ENCODE measurements around the gene AMMECR1L.
A peak's percentile ranks its signal among the peaks of the same experiment; 100 is the strongest.
"Not testable (repeated sequence)": the region's sequence is repeated elsewhere in the genome, so short reads cannot be mapped to it uniquely, and the experiment has no call there.

DNA sequence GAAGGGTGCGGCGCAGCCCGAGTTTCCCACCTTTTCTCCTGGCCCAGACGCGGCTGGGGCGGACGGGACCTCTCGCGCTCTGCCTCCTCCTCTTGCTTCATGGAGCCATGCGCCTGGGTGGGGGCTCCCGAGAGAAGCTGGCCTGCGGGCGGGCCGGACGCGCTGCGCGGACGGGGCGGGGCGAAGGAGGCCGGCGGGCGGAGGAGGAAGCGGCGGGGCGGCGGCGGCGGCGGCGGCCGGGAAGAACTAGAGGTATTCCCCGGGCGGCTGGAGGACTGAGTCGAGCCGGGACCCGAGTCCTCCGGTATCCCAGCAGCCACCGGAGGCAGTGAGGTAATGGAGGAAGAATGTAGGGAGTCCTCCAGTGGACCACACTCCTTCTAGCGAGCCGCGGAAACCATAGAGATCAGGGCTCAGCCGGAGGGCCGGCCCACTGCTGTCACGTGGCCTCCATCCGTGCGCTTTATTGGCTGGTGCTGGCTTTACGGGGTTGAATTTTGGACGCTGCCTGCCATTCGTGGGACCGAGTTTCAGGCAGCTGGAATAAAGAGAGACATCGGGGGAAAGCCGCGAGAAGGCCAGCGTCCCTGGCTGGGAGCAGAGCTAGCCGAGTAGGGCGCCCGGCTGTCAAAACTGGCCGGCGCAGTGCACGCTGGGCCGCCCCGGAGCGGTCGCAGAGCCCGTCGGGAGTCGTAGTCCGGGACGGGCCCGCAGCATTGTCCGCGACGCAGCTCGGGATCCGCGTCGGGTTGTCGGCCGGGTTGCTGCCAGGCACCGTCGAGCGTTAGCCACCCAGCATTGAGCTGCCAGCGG is at the start of gene AMMECR1L:
- TF ChIP-seq, protein P1, sequence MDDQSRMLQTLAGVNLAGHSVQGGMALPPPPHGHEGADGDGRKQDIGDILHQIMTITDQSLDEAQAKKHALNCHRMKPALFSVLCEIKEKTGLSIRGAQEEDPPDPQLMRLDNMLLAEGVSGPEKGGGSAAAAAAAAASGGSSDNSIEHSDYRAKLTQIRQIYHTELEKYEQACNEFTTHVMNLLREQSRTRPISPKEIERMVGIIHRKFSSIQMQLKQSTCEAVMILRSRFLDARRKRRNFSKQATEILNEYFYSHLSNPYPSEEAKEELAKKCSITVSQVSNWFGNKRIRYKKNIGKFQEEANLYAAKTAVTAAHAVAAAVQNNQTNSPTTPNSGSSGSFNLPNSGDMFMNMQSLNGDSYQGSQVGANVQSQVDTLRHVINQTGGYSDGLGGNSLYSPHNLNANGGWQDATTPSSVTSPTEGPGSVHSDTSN (IDR thresholded peaks at IDR 0.05; ENCODE audit: insufficient replicate concordance, low read depth, low read length) = not testable (repeated sequence)
- TF ChIP-seq, protein P2, sequence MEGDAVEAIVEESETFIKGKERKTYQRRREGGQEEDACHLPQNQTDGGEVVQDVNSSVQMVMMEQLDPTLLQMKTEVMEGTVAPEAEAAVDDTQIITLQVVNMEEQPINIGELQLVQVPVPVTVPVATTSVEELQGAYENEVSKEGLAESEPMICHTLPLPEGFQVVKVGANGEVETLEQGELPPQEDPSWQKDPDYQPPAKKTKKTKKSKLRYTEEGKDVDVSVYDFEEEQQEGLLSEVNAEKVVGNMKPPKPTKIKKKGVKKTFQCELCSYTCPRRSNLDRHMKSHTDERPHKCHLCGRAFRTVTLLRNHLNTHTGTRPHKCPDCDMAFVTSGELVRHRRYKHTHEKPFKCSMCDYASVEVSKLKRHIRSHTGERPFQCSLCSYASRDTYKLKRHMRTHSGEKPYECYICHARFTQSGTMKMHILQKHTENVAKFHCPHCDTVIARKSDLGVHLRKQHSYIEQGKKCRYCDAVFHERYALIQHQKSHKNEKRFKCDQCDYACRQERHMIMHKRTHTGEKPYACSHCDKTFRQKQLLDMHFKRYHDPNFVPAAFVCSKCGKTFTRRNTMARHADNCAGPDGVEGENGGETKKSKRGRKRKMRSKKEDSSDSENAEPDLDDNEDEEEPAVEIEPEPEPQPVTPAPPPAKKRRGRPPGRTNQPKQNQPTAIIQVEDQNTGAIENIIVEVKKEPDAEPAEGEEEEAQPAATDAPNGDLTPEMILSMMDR (IDR thresholded peaks at IDR 0.05 in 2 of 3, conservative IDR thresholded peaks at IDR 0.05 in 1 of 3; ENCODE audit: control insufficient read depth in 2 of 3, extremely low read depth in 1 of 3, insufficient read depth in 1 of 3, low read depth in 3 of 3, low read length in 3 of 3) = not testable (repeated sequence)
- TF ChIP-seq CBX5 (IDR thresholded peaks at IDR 0.05; ENCODE audit: low read depth); FOXM1 (IDR thresholded peaks at IDR 0.05; ENCODE audit: low read depth, low read length); IRF4 (IDR thresholded peaks at IDR 0.05; ENCODE audit: low read depth, low read length); EZH2 (IDR thresholded peaks at IDR 0.05; ENCODE audit: borderline replicate concordance, control insufficient read depth, low read depth, low read length); YY1 (IDR thresholded peaks at IDR 0.05; ENCODE audit: low read depth, low read length): not testable (repeated sequence)
- TF ChIP-seq HCFC1 (IDR thresholded peaks at IDR 0.05; ENCODE audit: low read length) = peak; percentile 72
- TF ChIP-seq, protein P3, sequence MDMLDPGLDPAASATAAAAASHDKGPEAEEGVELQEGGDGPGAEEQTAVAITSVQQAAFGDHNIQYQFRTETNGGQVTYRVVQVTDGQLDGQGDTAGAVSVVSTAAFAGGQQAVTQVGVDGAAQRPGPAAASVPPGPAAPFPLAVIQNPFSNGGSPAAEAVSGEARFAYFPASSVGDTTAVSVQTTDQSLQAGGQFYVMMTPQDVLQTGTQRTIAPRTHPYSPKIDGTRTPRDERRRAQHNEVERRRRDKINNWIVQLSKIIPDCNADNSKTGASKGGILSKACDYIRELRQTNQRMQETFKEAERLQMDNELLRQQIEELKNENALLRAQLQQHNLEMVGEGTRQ (IDR thresholded peaks at IDR 0.05; ENCODE audit: borderline replicate concordance, low read depth, low read length) = not testable (repeated sequence)
- TF ChIP-seq, protein P4, sequence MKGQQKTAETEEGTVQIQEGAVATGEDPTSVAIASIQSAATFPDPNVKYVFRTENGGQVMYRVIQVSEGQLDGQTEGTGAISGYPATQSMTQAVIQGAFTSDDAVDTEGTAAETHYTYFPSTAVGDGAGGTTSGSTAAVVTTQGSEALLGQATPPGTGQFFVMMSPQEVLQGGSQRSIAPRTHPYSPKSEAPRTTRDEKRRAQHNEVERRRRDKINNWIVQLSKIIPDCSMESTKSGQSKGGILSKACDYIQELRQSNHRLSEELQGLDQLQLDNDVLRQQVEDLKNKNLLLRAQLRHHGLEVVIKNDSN (IDR thresholded peaks at IDR 0.05; ENCODE audit: borderline replicate concordance, extremely low read length, insufficient read depth, low read depth, low read length) = peak; percentile 59
